ENCODE measurements around the gene WRNIP1. TPM values are rescaled to one million over a fixed set of nuclear protein-coding genes. Genes with fewer than 3 reads are reported as not detected.

WRNIP1 gene
- total RNA-seq, 1 donor from 2014 or later = 58.4 TPM

DNA sequence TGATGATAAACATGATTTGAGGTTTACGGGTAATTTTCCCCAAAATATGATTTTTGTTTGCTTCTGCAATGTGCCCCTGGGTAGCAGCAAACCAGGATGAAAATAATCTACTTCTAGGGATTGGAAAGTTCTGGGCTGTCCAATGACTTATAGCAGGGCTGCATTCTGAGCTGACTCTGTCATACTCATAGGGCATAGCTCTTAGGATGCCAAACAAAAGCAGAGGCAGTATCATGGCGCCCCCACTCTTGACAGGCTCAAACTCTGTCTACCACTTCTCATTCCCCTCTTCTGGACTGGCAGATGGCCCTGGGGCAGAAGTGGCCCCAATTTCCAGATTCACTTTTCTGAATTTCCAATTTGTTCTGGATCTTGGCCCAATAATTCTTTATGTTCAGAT lies 66.2 kb downstream of the WRNIP1 start:
- no peak for DNase-seq (ENCODE audit: low read depth)
- Histone ChIP-seq H3K4me3 (ENCODE audit: low read depth, low read length) (no peak overlapping the region), H3K27me3 (ENCODE audit: control insufficient read depth, insufficient read depth, low read length) (no peaks in the 10 kb centered on the region), H3K36me3 (ENCODE audit: control insufficient read depth, insufficient read depth, low read length) (peaks cover 4% of the 10 kb centered on the region)
- no peak for FAIRE-seq
- TF ChIP-seq CTCF (IDR thresholded peaks at IDR 0.05; ENCODE audit: insufficient read depth, low read length, severe bottlenecking) = no peak

DNA sequence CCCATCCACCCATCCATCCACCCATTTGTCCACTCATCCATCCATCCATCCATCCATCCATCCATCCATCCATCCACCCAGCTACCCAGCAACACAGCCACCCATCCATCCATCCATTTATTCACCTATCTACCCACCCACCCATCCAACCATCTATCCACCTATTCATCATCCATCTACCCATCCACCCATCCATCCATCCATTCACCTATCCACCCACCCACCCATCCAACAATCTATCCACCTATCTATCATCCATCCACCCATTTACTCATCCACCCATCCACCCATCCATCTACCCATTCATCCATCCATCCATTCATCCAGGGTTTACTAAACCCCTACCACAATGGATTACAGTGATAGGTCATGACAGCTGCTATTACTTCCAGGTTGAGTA lies 69.1 kb downstream of the WRNIP1 start:
- FAIRE-seq (no peak), DNase-seq (ENCODE audit: low read depth) (no peak)
- Histone ChIP-seq H3K27me3 (ENCODE audit: control insufficient read depth, insufficient read depth, low read length) (no peaks in the 10 kb centered on the region), H3K36me3 (ENCODE audit: control insufficient read depth, insufficient read depth, low read length) (peaks cover 12% of the 10 kb centered on the region), H3K4me3 (ENCODE audit: low read depth, low read length) (no peak overlapping the region)
- TF ChIP-seq CTCF (IDR thresholded peaks at IDR 0.05; ENCODE audit: insufficient read depth, low read length, severe bottlenecking) = no peak

Other genes with a start within 250 kb of the WRNIP1 start
- 0.13 and 0.26 TPM in 2 replicates for gene MYLK4, start 14.5 kb upstream of the WRNIP1 start, total RNA-seq
- 142 and 372 TPM in 2 replicates for gene SERPINB1, start 76.5 kb downstream of the WRNIP1 start, total RNA-seq
- 0.79 and 2.3 TPM in 2 replicates for gene SERPINB9, start 137.9 kb downstream of the WRNIP1 start, total RNA-seq
- 34.3 and 48.7 TPM in 2 replicates for gene SERPINB6, start 206.2 kb downstream of the WRNIP1 start, total RNA-seq
- 20.5 and 39.4 TPM in 2 replicates for gene NQO2, start 234.5 kb downstream of the WRNIP1 start, total RNA-seq